Panc1 (cell line): ENCODE results near the gene ESRRG. TPM values are rescaled to one million over a fixed set of nuclear protein-coding genes. Genes with fewer than 3 reads are reported as not detected.

ENCODE experiments used
- ATAC-seq: fragments of 200-7000 bp; cut with Tn5 transposase; 2 replicates; pipeline ENCODE4 v1.9.1; 2020; ENCODE audit warnings: mild to moderate bottlenecking, moderate library complexity
- BruUV-seq: library from RNA; stranded (reverse); fragments of 400-500 nt; replicated peaks from 2 replicates; lab custom pipeline; 2021; lab: Mats Ljungman, UMichigan
- CTCF ChIA-PET: fragments of 300-600 bp; sonication (Branson Sonifier 250); formaldehyde crosslinking; loops from one replicate; lab custom pipeline; 2022; ENCODE audit warnings: antibody characterized with exemption; lab: Charles Lee
- POLR2A ChIA-PET: fragments of 300-600 bp; sonication (Branson Sonifier 250); formaldehyde crosslinking; loops from one replicate; lab custom pipeline; 2022; ENCODE audit warnings: antibody characterized with exemption; lab: Charles Lee
- DNase-seq: peaks from one replicate; pipeline ENCODE4 v3.0.0-alpha.2; 2010; ENCODE audit warnings: low read depth, low spot score
- H3K27ac ChIP-seq: 2 replicates; pipeline ENCODE4 v1.5.1; 2011; ENCODE audit warnings: mild to moderate bottlenecking, low read length, inconsistent platforms
- H3K27me3 ChIP-seq: fragments of 200-500 bp; sonication (Bioruptor generic); 2 replicates; pipeline ENCODE4 v1.6.0; 2014; ENCODE audit warnings: low read length, inconsistent platforms; ENCODE audit not compliant: control insufficient read depth, insufficient read depth
- H3K36me3 ChIP-seq: fragments of 200-500 bp; sonication (Bioruptor generic); 2 replicates; pipeline ENCODE4 v1.5.1; 2014; ENCODE audit warnings: inconsistent platforms, mild to moderate bottlenecking, low read length, moderate library complexity; ENCODE audit not compliant: control insufficient read depth, insufficient read depth
- H3K4me1 ChIP-seq: 2 replicates; pipeline ENCODE4 v1.5.1; 2011; ENCODE audit warnings: inconsistent platforms, mild to moderate bottlenecking, low read length, moderate library complexity; ENCODE audit not compliant: control insufficient read depth, insufficient read depth
- H3K4me3 ChIP-seq, 2 experiments: 2 replicates each; pipeline ENCODE4 v1.5.1; 2011 to 2012; ENCODE audit warnings: low read depth in 2 of 2, low read length in 2 of 2, mild to moderate bottlenecking in 2 of 2, inconsistent platforms in 1 of 2, moderate library complexity in 1 of 2
- H3K9me3 ChIP-seq: fragments of 200-500 bp; sonication (Bioruptor generic); 2 replicates; pipeline ENCODE4 v1.5.1; 2014; ENCODE audit warnings: low read depth, mild to moderate bottlenecking, inconsistent platforms, low read length, moderate library complexity; ENCODE audit not compliant: control insufficient read depth, insufficient read depth
- CTCF ChIP-seq: fragments of 450-650 bp; IDR thresholded peaks from 2 replicates; pipeline ENCODE4 v1.5.1; 2017; ENCODE audit warnings: mild to moderate bottlenecking
- POLR2AphosphoS5 ChIP-seq: IDR thresholded peaks from 2 replicates; pipeline ENCODE4 v1.6.1; 2012; ENCODE audit warnings: mild to moderate bottlenecking, low read depth, low read length, moderate library complexity
- REST ChIP-seq, 2 experiments: IDR thresholded peaks; 2 replicates each; pipeline ENCODE4 v1.6.1; 2011 to 2012; ENCODE audit warnings: low read depth in 2 of 2, control low read depth in 1 of 2, low read length in 1 of 2, mild to moderate bottlenecking in 1 of 2, moderate library complexity in 1 of 2; ENCODE audit not compliant: insufficient read depth in 1 of 2
- SIN3A ChIP-seq: IDR thresholded peaks from 2 replicates; pipeline ENCODE4 v1.6.1; 2012; ENCODE audit warnings: low read depth, mild to moderate bottlenecking, low read length, moderate library complexity, borderline replicate concordance; ENCODE audit not compliant: insufficient read depth
- TCF7L2 ChIP-seq: IDR thresholded peaks from 2 replicates; pipeline ENCODE4 v1.6.1; 2011; ENCODE audit warnings: mild to moderate bottlenecking, low read depth, low read length, inconsistent platforms
- in situ Hi-C: cut with HindIII; loops from 2 replicates; pipeline ENCODE4 v1.10.0; 2016; ENCODE audit warnings: low sequenced_read_pairs, low pct_unique_long_range_greater_than_20kb
- intact Hi-C: fragments of 100-400 bp; cut with micrococcal nuclease; formaldehyde crosslinking; loops from one replicate; pipeline ENCODE4 v1.10.0; 2022; ENCODE audit not compliant: unreplicated experiment
- total RNA-seq: library from RNA; stranded (reverse); gene quantifications from one replicate; pipeline ENCODE4 v1.2.1, GENCODE V29; 2021; ENCODE audit not compliant: unreplicated experiment

Gene ESRRG
- total RNA-seq, 1 experiment from 2014 or later = not detected

- BruUV-seq = no TSS peak
- DNase-seq (no peak), ATAC-seq (no peak)
- Histone ChIP-seq H3K4me1 (no peaks in the 10 kb centered on the region), H3K27ac (no peak overlapping the region), H3K36me3 (no peaks in the 10 kb centered on the region), H3K4me3 (no peak overlapping the region), H3K27me3 (no peaks in the 10 kb centered on the region), H3K9me3 (no peaks in the 10 kb centered on the region)
- in situ Hi-C loops = no loop called here
- TF ChIP-seq POLR2AphosphoS5 = no peak
- no peak for TF ChIP-seq CTCF
- no peak for TF ChIP-seq TCF7L2
- no peak for TF ChIP-seq REST (IDR thresholded peaks at IDR 0.05; ENCODE audit: insufficient read depth in 1 of 2, low read depth in 2 of 2, low read length in 1 of 2)
- TF ChIP-seq SIN3A = no peak
- intact Hi-C loops = no loop called here
- CTCF ChIA-PET = no interaction called here
- POLR2A ChIA-PET = no interaction called here
Observed at GRCh38 chr1:216702170-216702569, 21.1 kb downstream of the ESRRG start.

- intact Hi-C loops (no loop called here), in situ Hi-C loops (no loop called here)
- no TSS peak for BruUV-seq
- no peak for TF ChIP-seq TCF7L2
- no peak for TF ChIP-seq SIN3A
- no peak for TF ChIP-seq CTCF
- no peak for TF ChIP-seq REST (IDR thresholded peaks at IDR 0.05; ENCODE audit: insufficient read depth in 1 of 2, low read depth in 2 of 2, low read length in 1 of 2)
- TF ChIP-seq POLR2AphosphoS5 = no peak
- H3K27me3 ChIP-seq = no peaks in the 10 kb centered on the region
- CTCF ChIA-PET = no interaction called here
- H3K4me3 ChIP-seq = no peak overlapping the region
- no peak overlapping the region for H3K27ac ChIP-seq
- H3K4me1 ChIP-seq = no peaks in the 10 kb centered on the region
- ATAC-seq = no peak
- H3K9me3 ChIP-seq = no peaks in the 10 kb centered on the region
- DNase-seq = no peak
- POLR2A ChIA-PET = no interaction called here
- no peaks in the 10 kb centered on the region for H3K36me3 ChIP-seq
Observed at GRCh38 chr1:216700779-216701178, 22.4 kb downstream of the ESRRG start.
